NCI-H2227 treated with DMSO at 0.1 percent for 48 hours (cell line): ENCODE measurements around the gene ELF5.

Experiments used
- DNase-seq: peaks from one replicate; lab custom pipeline; 2025; lab: John Stamatoyannopoulos, UW

Gene ELF5

DNA sequence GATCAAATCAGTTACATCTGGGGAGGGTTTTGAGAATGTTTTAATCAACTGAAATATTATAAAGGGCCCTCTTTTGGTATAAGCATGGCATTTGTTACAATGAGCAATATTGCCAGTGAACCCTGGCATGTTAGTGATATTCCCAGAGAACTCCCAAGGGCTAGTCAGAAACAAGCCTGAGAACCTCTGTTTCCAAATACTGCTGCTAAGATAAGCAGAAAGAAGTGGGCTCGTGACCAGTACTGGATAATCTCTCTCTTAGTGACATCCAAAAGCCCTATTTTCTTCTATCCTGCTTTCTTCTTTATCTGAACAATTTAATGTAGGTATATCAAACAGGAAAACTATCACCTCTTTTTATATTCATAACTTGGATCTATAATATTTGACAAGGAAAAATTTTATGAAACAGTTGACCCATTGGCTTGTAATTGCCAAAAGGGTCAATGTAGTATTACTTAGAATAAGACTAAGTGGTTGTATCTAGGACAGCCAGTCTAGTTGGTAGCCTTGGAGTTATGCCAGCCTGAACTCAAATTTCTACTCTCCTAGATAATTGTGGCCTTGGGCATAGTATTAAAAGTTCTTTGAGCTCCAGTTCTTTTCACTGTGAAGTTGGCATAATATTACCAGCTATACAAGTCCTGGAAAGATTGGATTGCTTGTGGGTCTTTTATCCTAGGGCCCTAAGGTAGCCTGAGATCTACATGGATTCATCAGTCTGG lies 59.1 kb downstream of the ELF5 start:
- no peak for DNase-seq

DNA sequence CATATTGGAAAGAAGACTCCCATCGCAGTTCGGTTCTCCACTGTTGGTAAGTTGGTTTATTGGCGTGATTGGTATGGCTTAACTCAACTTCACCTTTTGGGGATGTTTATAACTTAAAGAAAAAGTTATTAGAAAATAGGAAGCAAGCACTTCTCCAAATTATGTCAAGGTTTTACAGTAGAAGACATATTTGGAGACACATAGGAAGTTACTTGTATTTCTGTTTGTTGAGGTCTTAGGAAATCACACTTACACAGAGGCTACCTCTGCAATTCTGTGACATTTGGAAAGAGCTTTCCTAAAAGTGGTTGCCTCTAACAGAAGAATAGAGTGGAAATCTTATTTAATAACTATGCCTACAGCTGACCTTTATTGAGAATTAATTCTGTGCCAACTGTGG lies 62.5 kb downstream of the ELF5 start:
- DNase-seq: no peak

DNA sequence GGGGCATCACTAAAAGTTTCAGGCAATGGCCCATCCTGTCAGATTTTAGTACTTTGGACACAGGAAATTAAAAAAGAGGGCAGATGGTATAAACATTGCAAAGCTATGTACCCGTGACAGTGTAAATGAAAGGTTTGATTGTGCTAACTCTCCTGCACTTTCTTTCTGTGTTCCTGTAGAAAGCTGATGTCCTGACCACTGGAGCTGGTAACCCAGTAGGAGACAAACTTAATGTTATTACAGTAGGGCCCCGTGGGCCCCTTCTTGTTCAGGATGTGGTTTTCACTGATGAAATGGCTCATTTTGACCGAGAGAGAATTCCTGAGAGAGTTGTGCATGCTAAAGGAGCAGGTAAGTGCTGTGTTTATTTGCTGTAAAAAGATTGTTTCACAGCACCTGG lies 64.6 kb downstream of the ELF5 start:
- DNase-seq: no peak

DNA sequence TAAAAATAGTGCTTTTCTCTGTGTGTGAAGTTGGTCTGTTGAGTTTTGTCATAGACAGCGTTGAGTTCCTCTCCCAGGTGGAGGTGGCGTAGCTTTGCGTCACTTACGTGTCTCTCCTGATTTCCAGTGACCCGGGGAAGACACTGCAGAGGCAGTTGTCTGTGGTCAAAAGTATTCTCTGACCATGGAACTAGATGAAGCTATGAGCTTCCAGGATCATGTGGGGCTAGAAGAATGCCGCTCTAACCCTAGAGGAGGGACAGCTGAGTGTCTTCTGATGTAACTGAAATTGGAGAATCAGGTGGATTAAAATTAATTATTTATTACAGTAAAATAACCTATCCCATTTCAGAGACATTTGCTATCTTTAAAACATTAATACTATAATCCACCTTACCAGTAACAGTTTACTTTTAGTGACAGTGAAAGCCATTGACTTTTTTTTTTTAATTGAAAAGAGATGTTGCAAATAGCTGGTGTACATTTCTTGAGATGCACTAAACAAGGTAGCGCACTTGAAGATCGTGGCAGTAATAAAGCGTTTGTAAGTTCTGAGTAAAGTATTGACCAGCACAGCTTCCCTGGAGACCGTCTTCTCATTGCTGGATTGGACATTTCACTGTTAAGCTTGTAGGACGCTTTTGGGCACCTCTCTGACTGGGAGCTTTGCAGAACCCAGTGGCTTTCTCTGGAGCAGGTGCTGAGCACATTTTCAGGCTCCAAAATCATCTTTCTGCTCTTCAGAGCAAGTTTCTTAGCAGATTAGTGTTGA lies 65.2 kb downstream of the ELF5 start:
- DNase-seq: no peak

GRCh38 chr11:34447044-34447443 lies 66.5 kb downstream of the ELF5 start:
- DNase-seq: no peak

- no peak for DNase-seq
These were observed 67.2 kb downstream of the ELF5 start for GRCh38 chr11:34446386-34446785.

GRCh38 chr11:34445956-34446355 lies 67.6 kb downstream of the ELF5 start:
- DNase-seq: no peak

DNA sequence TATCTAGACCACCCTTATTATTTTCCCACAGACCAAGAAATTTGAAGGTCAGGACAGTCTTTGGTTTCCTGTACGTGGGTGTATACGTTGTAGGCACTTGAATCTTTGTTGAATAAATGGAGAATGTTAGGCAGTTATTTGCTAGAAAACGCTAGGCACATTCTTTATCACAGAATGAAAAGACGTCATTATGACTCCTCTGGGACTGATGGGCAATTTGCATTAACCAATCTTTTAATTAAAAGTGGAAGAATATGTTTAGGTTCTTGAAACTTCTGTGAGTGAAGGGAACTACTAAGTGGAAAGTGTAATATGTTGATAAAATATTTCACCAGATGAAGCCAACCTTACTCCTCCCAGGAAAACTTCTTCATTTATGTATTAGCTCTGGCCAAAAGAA lies 69.2 kb downstream of the ELF5 start:
- no peak for DNase-seq

DNA sequence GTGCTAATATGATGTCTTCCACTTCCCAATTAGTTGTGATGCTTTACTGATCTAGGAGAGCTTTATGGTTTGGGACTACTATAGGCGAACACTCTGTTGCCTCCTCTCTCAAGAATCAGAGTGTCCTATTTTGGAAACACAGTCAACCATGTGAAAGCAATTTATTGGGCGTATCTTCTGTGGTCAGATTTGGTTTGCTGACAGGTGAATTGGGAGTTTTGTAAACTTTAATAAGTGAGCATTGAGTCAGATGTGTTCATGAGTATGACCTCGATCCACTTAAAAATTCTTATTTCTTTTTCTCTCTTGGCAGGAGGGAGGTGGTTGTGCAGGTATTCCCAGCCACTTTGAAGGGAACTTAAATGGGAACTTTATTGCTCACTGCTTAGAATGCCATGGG lies 70.5 kb downstream of the ELF5 start:
- no peak for DNase-seq

DNA sequence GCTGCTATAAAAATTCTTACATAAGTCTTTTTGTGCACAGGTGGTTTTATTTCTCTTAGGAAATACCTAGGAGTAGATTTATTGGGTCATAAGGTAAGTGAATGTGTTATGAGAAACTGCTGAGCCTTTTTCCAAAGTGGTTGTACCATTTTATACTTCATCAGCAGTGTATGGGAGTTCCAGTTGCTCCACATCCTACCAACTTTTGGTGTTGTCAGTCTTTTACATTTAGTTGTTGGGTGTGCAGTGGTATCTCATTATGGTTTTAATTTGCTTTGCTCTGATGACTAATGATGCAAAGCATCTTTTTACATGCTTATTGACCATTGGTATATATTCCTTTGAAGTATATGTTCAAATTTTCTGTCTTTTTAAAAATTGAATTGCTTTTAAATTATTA lies 71.8 kb downstream of the ELF5 start:
- no peak for DNase-seq

GRCh38 chr11:34439610-34440198 lies 73.9 kb downstream of the ELF5 start:
- DNase-seq: no peak

- peak; percentile 96 for DNase-seq
These were observed 74.8 kb downstream of the ELF5 start, which contains the start of gene CAT for GRCh38 chr11:34438529-34439507. CAT (plus strand) TSS chr11:34438934; CDS start chr11:34439014, 80 bp downstream.

DNA sequence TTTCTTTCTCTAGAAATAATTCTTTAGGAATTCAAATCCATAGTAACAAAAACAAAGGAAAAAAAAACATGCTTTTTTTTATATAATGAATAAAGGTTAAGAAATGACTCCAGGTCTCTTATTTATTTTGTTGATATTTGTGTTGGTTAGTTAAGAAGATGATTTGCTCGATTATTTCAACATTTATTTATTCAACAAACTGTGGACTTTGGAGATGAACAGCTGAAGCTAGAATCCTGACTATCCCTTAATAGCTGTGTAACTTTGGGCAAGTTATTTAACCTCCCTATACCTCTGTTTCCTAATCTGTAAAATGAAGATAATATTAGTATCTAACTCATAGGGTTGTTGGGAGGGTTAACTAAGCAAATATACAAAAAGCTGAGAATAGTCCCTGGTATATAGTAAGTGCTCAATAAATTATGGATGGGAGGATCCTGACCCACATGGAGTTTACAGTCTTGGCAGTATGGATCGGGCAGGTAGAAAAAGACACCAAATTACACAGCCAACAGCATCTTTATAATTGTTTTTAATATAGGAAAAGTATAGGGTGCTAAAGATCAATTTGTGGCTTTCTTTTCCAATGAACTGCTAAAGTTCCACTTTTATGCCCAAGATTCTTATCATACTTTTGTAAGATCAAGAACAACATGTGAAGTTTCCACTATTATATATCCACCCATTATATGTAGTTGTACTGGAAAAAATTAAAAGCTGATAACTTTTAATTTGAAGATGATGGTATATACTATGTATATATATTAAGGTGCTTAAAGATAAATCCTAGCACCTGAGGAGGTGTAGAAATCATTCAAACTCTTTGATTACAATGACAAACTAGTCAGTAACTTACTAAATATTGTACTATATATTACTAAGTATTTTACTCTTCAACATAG lies 76.1 kb downstream of the ELF5 start:
- DNase-seq: no peak

DNA sequence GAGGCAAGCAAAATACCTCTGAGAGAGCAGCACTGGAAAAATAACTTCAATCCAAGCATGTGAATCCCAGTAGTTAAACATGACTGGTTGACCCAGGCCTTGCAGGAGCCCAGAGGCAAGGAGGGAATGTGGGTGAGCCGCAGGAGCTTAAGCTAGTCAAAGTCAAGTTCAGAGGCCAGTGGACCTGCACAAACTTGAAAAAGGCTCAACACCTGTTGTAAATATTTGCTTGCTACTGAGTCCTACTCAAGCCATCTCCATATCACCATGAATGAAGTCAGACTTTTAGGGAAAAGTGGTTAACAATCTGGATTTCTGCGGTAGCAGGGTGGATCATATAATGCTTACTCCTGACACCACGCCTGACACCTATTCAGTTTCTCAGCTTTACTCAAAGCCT lies 79.7 kb downstream of the ELF5 start:
- no peak for DNase-seq

- no peak for DNase-seq
These were observed 80.8 kb downstream of the ELF5 start for GRCh38 chr11:34432822-34433221.

- no peak for DNase-seq
These were observed 81.6 kb downstream of the ELF5 start for GRCh38 chr11:34431979-34432378.
